Esophagus (tissue), 2 donors: ENCODE data around the gene LMX1A. TPM values are rescaled to one million over a fixed set of nuclear protein-coding genes. Genes with fewer than 3 reads are reported as not detected.

Experiments
- H3K27ac ChIP-seq, 2 donors: one replicate each; pipeline ENCODE4 v1.5.1; 2013; ENCODE audit warnings: low read depth in 2 of 2, mild to moderate bottlenecking in 2 of 2, inconsistent platforms in 1 of 2, low read length in 1 of 2, moderate library complexity in 1 of 2
- H3K27me3 ChIP-seq, 2 donors: one replicate each; pipeline ENCODE4 v1.6.1; 2013; ENCODE audit warnings: low read length in 2 of 2, control low read depth in 1 of 2, mild to moderate bottlenecking in 1 of 2; ENCODE audit not compliant: insufficient read depth in 2 of 2, control insufficient read depth in 1 of 2
- H3K36me3 ChIP-seq, 2 donors: one replicate each; pipeline ENCODE4 v1.6.1; 2013; ENCODE audit warnings: low read length in 1 of 2; ENCODE audit not compliant: control insufficient read depth in 2 of 2, insufficient read depth in 2 of 2
- H3K4me1 ChIP-seq, 2 donors: one replicate each; pipeline ENCODE4 v1.6.1; 2013; ENCODE audit warnings: low read length in 1 of 2; ENCODE audit not compliant: control insufficient read depth in 2 of 2, insufficient read depth in 2 of 2
- H3K4me3 ChIP-seq, 2 donors: one replicate each; pipeline ENCODE4 v1.5.1; 2013; ENCODE audit warnings: low read length in 2 of 2, mild to moderate bottlenecking in 2 of 2, low read depth in 1 of 2, moderate library complexity in 1 of 2
- H3K9me3 ChIP-seq, 2 donors: one replicate each; pipeline ENCODE4 v1.6.1; 2013; ENCODE audit warnings: mild to moderate bottlenecking in 2 of 2, low read depth in 1 of 2, low read length in 1 of 2, moderate library complexity in 1 of 2; ENCODE audit not compliant: control insufficient read depth in 2 of 2, insufficient read depth in 1 of 2
- WGBS, 2 donors: extraction: QIAGEN DNeasy Blood & Tissue Kit; methylation state at CpG; one replicate each; pipeline ENCODE4 v1.1.7; 2013; 5-methylcytosine and 5-hydroxymethylcytosine counted together
- polyA plus RNA-seq, 2 donors: library from polyadenylated mRNA; stranded (reverse); fragments of 200-250 nt; gene quantifications; one replicate each; pipeline ENCODE4 v1.2.3, GENCODE V29; 2013
- donor health status: healthy with polysubstance abuse.
- donor health status: Bipolar disorder and iron deficiency.

LMX1A gene
- polyA plus RNA-seq, 2 donors, result 0.01 to 0.10 TPM

- Histone ChIP-seq H3K9me3 (no peaks in the 10 kb centered on the region), H3K27ac (no peak overlapping the region), H3K36me3 (no peaks in the 10 kb centered on the region), H3K27me3 (peaks cover 5 to 7% of the 10 kb centered on the region in 2 donors), H3K4me1 (peaks cover 6 to 10% of the 10 kb centered on the region in 2 donors), H3K4me3 (peak overlapping the region; percentile 27 to 50)
- WGBS, 2 donors, result 4% methylated on average over 56 of the region's 56 CpGs
Measured at GRCh38 chr1:165235155-165235776, 121.2 kb downstream of the LMX1A start.

- no peak overlapping the region for H3K4me3 ChIP-seq
Measured at GRCh38 chr1:165234149-165234548, 122.4 kb downstream of the LMX1A start.

GRCh38 chr1:165228676-165229075 lies 127.8 kb downstream of the LMX1A start:
- peaks cover 0 to 3% of the 10 kb centered on the region in 2 donors for H3K27me3 ChIP-seq

More at GRCh38 chr1:165234149-165234548, 122.4 kb downstream of the LMX1A start:
- H3K27ac ChIP-seq, result no peak overlapping the region
- no peaks in the 10 kb centered on the region for H3K9me3 ChIP-seq
- WGBS, 2 donors, result 75 to 85% methylated on average over 4 of the region's 4 CpGs
- peaks cover 5 to 7% of the 10 kb centered on the region in 2 donors for H3K27me3 ChIP-seq
- H3K4me1 ChIP-seq, result peaks cover 6 to 10% of the 10 kb centered on the region in 2 donors
- H3K36me3 ChIP-seq, result no peaks in the 10 kb centered on the region

GRCh38 chr1:165228111-165228655 lies 128.3 kb downstream of the LMX1A start:
- H3K27me3 ChIP-seq, result peaks cover 0 to 3% of the 10 kb centered on the region in 2 donors
- H3K4me3 ChIP-seq, result no peak overlapping the region
- H3K27ac ChIP-seq, result no peak overlapping the region
- no peaks in the 10 kb centered on the region for H3K36me3 ChIP-seq
- WGBS, 2 donors, result 45 to 47% methylated on average over 2 of the region's 2 CpGs
- H3K9me3 ChIP-seq, result no peaks in the 10 kb centered on the region
- no peaks in the 10 kb centered on the region for H3K4me1 ChIP-seq

More at GRCh38 chr1:165228676-165229075, 127.8 kb downstream of the LMX1A start:
- 12 to 13% methylated on average over 2 of the region's 2 CpGs for WGBS, 2 donors
- H3K4me1 ChIP-seq, result no peaks in the 10 kb centered on the region
- no peak overlapping the region for H3K4me3 ChIP-seq
- H3K27ac ChIP-seq, result no peak overlapping the region
- H3K9me3 ChIP-seq, result no peaks in the 10 kb centered on the region
- H3K36me3 ChIP-seq, result no peaks in the 10 kb centered on the region

- 68 to 79% methylated on average over 2 of the region's 2 CpGs for WGBS, 2 donors
- H3K4me1 ChIP-seq, result no peaks in the 10 kb centered on the region
- no peak overlapping the region for H3K27ac ChIP-seq
- H3K36me3 ChIP-seq, result no peaks in the 10 kb centered on the region
- H3K9me3 ChIP-seq, result no peaks in the 10 kb centered on the region
- no peaks in the 10 kb centered on the region for H3K27me3 ChIP-seq
- H3K4me3 ChIP-seq, result no peak overlapping the region
Measured at GRCh38 chr1:165226326-165226725, 130.2 kb downstream of the LMX1A start.

- Histone ChIP-seq H3K27ac (no peak overlapping the region), H3K9me3 (no peaks in the 10 kb centered on the region), H3K27me3 (no peaks in the 10 kb centered on the region), H3K4me1 (no peaks in the 10 kb centered on the region), H3K36me3 (no peaks in the 10 kb centered on the region), H3K4me3 (no peak overlapping the region)
- WGBS, 2 donors, result 81% methylated on average over 1 of the region's 1 CpG
Measured at GRCh38 chr1:165225650-165226049, 130.9 kb downstream of the LMX1A start.

- 83 to 88% methylated on average over 3 of the region's 3 CpGs for WGBS, 2 donors
- Histone ChIP-seq H3K4me3 (no peak overlapping the region), H3K9me3 (no peaks in the 10 kb centered on the region), H3K27me3 (no peaks in the 10 kb centered on the region), H3K27ac (no peak overlapping the region), H3K4me1 (no peaks in the 10 kb centered on the region), H3K36me3 (no peaks in the 10 kb centered on the region)
Measured at GRCh38 chr1:165225062-165225461, 131.5 kb downstream of the LMX1A start.

GRCh38 chr1:165224504-165224903 lies 132.0 kb downstream of the LMX1A start:
- H3K9me3 ChIP-seq, result no peaks in the 10 kb centered on the region
- H3K27me3 ChIP-seq, result no peaks in the 10 kb centered on the region
- H3K4me1 ChIP-seq, result no peaks in the 10 kb centered on the region
- WGBS, 2 donors, result 78 to 92% methylated on average over 2 of the region's 2 CpGs
- no peaks in the 10 kb centered on the region for H3K36me3 ChIP-seq
- H3K27ac ChIP-seq, result no peak overlapping the region
- no peak overlapping the region for H3K4me3 ChIP-seq

- Histone ChIP-seq H3K36me3 (no peaks in the 10 kb centered on the region), H3K9me3 (no peaks in the 10 kb centered on the region), H3K27ac (no peak overlapping the region), H3K4me3 (no peak overlapping the region), H3K4me1 (no peaks in the 10 kb centered on the region), H3K27me3 (no peaks in the 10 kb centered on the region)
- 81% methylated on average over 5 of the region's 5 CpGs for WGBS, 2 donors
Measured at GRCh38 chr1:165222580-165222979, 133.9 kb downstream of the LMX1A start.

- WGBS, 2 donors, result 28 to 40% methylated on average over 6 of the region's 6 CpGs
- no peaks in the 10 kb centered on the region for H3K36me3 ChIP-seq
- H3K27me3 ChIP-seq, result no peaks in the 10 kb centered on the region
- no peaks in the 10 kb centered on the region for H3K9me3 ChIP-seq
- H3K4me3 ChIP-seq, result no peak overlapping the region
- H3K4me1 ChIP-seq, result no peaks in the 10 kb centered on the region
- H3K27ac ChIP-seq, result no peak overlapping the region
Measured at GRCh38 chr1:165218731-165219130, 137.8 kb downstream of the LMX1A start.
